Stimulated activated CD8-positive, alpha-beta memory T cell treated with anti-CD3 and anti-CD28 coated beads, Interleukin-15, amount 100 ng/mL, for 48 hours (primary cell): Measurements from ENCODE around the gene RNF182.
"Not testable (repeated sequence)": the region's sequence is repeated elsewhere in the genome, so short reads cannot be mapped to it uniquely, and the experiment has no call there.

ENCODE experiments used
- DNase-seq, 2 donors: peaks; one replicate each; pipeline ENCODE4 v3.0.0-alpha.2; 2020; ENCODE audit warnings: low read depth in 2 of 2

Gene RNF182

GRCh38 chr6:13965582-13966127 lies 40.9 kb downstream of the RNF182 start:
- DNase-seq, result no peak

DNA sequence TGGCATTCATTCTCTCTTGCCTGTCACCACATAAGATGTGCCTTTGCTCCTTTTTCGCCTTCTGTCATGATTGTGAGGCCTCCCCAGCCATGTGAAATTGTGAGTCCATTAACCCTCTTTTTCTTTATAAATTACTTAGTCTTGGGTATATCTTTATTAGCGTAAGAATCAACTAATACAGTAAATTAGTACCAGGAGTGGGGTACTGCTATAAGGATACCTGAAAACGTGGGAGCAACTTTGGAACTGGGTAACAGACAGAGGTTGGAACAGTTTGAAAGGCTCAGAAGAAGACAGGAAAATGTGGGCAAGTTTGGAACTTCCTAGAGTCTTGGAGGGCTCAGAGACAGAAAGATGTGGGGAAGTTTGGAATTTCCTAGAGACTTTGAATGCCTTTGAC lies 46.6 kb downstream of the RNF182 start:
- DNase-seq, result no peak

- DNase-seq, result not testable (repeated sequence)
These were observed 47.9 kb downstream of the RNF182 start for GRCh38 chr6:13972602-13973001.

DNA sequence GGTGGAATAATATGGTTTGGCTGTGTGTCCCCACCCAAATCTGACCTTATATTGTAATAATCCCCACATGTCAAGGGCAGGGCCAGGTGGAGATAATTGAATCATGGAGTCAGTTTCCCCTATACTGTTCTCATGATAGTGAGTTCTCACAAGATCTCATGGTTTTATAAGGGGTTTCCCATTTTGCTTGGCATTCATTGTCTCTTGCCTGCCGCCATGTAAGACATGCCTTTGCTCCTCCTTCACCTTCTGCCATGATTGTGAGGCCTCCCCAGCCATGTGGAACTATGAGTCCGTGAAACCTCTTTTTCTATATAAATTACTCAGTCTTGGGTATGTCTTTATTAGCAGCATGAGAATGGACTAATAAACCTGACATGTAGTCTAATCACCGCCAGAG lies 48.7 kb downstream of the RNF182 start:
- not testable (repeated sequence) for DNase-seq

DNA sequence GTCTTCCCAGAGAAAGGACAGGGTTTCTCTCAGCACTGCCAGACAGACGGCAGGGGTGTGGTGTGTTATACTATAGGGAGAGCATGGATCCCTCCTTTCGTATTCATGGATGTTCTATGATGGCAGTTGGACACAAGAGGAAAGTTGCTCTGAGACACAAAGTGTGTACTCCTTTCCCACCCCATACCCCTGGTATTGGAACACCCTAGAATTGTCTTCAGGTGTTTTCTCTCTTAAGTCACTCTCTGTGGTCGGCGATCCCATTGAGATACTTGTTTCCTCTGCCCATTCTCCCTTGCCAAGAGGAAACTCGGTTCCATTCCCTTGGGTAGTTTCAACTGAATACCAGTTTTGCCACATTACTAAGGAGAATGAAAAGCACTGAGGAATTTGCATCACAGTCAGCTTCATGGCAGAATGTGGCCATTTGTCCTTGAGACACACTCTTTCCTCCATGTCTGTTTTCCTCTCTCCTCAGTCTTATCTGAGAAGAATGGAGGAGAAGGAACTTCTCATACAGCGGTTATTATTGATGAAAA lies 53.4 kb downstream of the RNF182 start:
- DNase-seq, result no peak

GRCh38 chr6:13978787-13979186 lies 54.0 kb downstream of the RNF182 start:
- no peak for DNase-seq

DNA sequence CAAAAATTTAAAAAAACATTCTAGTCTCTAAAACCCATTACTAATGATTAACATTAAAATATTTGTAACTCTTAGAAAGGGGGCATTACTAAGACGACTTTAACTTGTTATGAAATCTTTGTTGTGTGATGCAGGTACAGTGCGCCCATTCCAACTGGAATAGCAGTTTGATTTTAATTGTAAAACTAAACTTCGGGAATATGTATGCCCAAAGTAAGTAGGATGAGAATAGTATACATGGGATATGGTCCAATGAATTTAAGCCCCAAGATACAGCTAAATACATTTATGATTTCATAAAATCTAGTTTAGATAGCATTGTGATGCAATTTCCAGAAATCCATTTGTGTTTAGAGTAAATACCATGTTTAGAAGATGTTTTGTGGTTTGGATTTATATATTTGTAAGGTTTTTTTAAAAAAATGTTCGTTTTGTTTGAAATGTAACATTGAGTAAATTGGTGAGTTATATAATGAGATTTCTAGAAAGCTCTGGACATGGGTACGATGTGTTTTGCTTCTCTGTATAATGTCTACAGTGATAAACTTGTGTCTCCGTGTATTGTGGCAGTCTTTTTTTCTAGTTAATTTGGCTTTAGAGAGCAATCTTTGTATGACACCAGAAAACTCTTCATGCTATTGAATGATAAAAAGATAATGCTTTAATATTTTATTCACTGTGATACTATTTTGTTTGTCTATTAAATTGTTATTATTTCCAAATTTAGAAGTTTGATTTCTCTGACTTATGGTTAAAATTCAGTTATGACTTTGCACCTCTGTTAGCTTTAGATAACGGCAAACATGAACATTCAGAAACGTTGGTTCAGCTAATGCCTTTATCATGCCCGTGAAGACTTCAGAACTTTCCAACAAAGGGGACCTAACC lies 54.8 kb downstream of the RNF182 start:
- no peak for DNase-seq

GRCh38 chr6:13980534-13980933 lies 55.8 kb downstream of the RNF182 start:
- DNase-seq, result no peak

DNA sequence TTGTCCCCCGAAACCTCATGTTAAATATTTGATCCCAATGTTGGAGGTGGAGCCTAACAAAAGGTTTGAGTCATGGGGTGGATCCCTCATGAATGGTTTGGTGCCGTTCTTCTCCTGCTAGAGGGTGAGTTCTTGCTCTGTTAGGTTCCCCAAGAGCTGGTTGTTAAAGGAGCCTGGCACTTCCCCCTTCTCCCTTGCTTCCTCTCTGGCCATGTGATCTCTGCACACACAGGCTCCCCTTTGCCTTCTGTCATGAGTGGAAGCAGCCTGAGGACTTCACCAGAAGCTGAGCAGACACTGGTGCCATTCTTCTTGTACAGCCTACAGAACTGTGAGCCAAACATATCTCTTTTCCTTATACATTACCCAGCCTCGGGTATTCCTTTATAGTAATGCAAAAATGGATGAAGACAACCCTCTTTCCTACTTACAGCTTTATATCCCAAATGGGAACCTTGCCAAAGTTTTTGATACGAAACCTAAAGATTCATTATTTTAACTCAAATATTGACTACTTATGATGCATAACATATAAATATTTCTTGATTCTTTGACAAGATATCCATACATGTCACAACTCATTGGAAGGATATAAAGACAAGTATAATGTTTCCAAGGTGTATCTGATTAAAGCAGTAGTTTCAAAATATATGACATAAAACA lies 61.0 kb downstream of the RNF182 start:
- no peak for DNase-seq

DNA sequence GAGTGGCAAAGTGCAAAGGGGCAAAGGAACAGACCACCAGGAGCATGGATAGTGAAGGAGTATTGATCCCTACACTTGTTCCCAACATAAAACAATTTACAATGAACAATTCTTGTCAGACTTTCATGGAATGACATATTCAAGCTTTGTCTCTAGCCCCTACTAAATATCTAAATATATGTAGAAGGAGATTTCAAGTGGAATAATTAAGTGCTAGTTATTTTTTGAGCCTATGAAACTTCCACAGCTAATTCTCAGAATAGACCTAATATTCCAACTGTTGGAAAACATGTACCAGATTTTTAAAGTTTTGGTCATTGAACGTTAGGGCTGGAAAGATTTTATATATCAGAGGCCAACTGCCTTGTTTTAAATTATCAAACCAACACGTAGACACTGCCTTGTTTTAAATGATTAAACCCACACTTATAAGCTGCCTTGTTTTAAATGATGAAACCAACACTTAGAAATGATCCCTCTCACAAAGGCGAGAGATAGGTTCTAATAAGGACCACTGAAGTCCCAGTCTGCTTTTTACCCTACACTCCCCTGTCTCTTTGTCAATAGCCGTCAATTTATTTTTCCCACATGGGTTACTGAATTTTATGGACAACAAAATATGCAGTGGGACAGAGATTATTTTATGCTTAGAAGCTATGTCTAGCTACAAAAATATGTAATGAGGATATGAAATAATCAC lies 62.1 kb downstream of the RNF182 start:
- no peak for DNase-seq

DNA sequence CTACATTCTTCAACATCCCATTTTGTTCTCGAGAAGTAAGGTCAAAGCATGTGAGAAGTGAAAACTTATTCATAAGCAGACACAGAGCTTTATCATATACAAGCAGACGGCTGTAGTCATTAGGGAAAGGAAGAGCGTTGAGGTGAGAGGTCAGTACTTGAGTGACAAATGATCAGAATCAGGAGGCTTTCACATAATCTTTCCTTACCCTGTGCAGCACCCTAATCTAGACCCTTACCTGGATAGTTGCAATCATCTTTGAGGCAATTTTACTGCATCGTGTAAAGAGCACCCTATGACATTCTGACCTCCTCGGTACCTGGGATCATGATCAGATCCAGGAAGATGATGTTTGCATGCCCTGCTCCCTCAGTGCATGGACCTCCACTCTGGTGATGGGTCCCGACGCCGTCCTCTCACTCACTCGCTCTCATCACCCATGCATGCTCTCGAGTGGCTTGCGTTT lies 62.7 kb downstream of the RNF182 start:
- DNase-seq, result no peak

- no peak for DNase-seq
These were observed 63.4 kb downstream of the RNF182 start for GRCh38 chr6:13988049-13988738.

DNA sequence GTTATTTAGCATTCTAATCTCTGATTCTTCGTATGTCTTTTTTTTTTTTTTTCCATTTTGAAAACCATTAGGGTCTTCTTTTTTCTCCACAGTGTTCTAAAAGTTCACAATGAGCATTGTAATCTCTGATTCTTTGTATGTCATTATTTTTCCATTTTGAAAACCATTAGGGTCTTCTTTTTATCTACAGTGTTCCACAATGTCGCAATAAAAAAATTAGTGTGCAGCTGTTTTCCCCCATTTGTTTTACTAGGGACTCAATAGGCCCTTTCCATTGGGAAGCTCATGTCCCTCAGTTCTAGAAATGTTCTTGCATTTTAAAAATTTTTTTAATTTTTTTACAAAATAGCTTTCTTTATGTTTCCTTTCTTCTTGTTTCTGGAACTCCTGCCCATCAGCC lies 64.2 kb downstream of the RNF182 start:
- no peak for DNase-seq

GRCh38 chr6:13989496-13990144 lies 64.9 kb downstream of the RNF182 start:
- no peak for DNase-seq

DNA sequence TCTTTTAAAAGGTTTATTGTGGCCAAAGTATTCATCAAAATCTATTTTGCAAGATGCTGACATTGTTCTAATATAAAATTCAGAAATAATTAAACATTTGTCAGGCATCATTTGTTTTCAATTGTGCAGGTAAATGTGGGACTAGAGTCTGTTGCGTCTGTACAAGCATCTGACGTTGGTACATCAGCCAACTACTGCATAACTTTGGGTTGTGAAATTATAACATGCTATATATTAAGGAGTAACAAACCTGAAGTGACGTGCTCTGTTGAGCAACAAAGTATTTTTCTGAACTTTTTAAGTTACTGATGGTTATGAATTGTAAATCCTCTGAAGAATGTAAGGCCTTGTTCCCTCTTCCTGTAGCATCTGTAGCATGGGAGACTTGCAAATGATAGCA lies 66.0 kb downstream of the RNF182 start:
- DNase-seq, result no peak

- DNase-seq, result no peak
These were observed 66.6 kb downstream of the RNF182 start for GRCh38 chr6:13991393-13991792.

DNA sequence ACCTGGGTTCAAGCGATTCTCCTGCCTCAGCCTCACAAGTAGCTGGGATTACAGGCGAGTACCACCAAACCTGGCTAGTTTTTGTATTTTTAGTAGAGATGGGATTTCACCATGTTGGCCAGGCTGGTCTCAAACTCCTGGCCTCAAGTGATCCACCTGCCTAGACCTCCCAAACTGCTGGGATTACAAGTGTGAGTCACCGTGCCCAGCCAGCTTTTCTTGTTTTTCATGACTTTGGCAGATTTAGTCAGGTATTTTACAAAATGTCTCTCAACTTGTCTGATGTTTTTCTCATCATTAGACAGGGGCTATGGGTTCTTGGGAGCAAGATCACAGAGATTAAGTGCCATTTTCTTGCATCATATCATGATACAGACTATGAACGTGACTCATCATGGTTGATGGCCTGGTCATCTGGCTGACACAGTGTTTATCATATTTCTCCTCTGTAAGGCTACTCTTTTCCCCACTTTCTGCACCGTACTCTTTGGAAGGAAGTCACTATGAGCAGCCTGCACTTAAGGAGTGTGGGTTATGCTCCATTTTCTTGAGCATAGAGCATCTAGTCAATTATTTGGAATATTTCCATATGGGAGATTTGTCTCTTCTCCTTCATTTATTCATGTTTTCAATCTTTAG lies 67.8 kb downstream of the RNF182 start:
- DNase-seq, result no peak

DNA sequence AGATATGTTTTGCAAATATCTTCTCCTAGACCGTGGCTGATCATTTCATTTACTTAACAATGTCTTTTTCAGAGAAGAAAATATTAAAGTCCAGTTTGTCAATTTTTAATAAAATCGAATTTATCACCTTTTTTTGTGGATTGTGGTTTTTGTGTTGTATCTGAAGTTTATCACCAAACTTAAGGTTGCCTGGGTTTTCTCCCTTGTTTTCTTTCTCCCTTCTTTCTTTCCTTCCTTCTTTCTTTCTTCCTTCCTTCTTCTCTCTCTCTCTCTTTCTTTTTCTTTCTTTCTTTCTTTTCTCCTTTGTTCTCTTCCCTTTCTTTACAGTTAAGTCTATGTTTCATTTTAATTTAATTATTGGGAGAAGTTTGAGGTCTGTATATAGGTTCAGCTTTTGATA lies 68.7 kb downstream of the RNF182 start:
- no peak for DNase-seq

- DNase-seq, result no peak
These were observed 73.6 kb downstream of the RNF182 start for GRCh38 chr6:13998356-13998755.

DNA sequence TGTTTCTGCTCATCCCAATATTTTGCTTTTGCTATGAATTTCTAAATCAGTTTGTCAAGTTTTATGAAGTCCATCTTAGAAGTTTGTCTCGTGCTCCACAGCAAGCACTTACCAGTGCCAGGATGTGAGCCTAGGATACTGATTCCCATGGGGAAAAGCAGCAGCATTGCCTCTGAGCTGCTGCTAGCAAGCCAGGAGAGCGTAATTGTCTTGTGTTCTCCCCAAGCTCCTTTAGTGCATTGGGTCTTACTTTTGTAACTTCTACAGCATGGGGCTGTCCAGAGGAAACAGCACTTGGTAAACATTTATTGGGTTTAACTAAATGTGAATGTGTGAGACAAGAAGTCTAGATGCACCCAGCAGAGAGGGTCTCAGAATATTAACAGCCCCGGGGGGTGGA lies 76.1 kb downstream of the RNF182 start:
- no peak for DNase-seq
